Mammary epithelial cell (primary cell): ENCODE data around the gene VEGFD.

Experiments
- EZH2 ChIP-seq: IDR thresholded peaks from 2 replicates; pipeline ENCODE4 v1.6.1; 2012; ENCODE audit warnings: low read length, inconsistent platforms, borderline replicate concordance
- TF ChIP-seq, protein P1 (sequence below), 2 donors: IDR thresholded peaks in 1 of 2; conservative IDR thresholded peaks in 1 of 2; 2 replicates each; pipeline ENCODE4 v1.5.1; 2011 to 2012; ENCODE audit warnings: inconsistent platforms in 2 of 2, low read length in 2 of 2, mild to moderate bottlenecking in 2 of 2, control low read depth in 1 of 2, low read depth in 1 of 2; ENCODE audit not compliant: insufficient read depth in 1 of 2; ENCODE audit errors: extremely low read depth in 1 of 2

DNA sequence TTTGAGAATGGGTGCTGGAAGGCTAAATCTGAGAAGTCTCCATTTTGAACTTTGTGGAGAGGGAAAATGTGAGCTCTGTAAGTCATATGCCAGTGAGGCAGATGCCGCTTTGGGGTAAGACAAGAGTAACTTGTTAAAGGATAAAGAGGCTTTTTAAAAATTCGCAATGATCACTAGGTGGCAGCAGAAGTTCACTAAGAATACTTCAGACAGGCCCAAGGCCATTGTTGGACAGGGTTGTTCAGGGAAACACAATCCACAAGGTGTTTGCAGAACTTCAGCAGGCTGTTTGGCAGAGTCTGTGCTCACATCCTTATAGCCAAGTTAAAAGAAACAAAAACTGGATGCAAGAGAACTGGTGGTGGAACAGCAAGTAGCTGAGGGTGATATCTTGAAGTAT, 35.2 kb downstream of the VEGFD start:
- TF ChIP-seq, protein P1, sequence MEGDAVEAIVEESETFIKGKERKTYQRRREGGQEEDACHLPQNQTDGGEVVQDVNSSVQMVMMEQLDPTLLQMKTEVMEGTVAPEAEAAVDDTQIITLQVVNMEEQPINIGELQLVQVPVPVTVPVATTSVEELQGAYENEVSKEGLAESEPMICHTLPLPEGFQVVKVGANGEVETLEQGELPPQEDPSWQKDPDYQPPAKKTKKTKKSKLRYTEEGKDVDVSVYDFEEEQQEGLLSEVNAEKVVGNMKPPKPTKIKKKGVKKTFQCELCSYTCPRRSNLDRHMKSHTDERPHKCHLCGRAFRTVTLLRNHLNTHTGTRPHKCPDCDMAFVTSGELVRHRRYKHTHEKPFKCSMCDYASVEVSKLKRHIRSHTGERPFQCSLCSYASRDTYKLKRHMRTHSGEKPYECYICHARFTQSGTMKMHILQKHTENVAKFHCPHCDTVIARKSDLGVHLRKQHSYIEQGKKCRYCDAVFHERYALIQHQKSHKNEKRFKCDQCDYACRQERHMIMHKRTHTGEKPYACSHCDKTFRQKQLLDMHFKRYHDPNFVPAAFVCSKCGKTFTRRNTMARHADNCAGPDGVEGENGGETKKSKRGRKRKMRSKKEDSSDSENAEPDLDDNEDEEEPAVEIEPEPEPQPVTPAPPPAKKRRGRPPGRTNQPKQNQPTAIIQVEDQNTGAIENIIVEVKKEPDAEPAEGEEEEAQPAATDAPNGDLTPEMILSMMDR (conservative IDR thresholded peaks at IDR 0.05 in 1 of 2, IDR thresholded peaks at IDR 0.05 in 1 of 2; ENCODE audit: extremely low read depth in 1 of 2, insufficient read depth in 1 of 2, low read depth in 1 of 2, low read length in 2 of 2): peak; percentile 57 to 71
- TF ChIP-seq EZH2: no peak
